ENCODE results near the gene SMU1. TPM values are rescaled to one million over a fixed set of nuclear protein-coding genes. Genes with fewer than 3 reads are reported as not detected.

The SMU1 gene
- total RNA-seq, 4 donors from 2014 or later: 12.5 to 15.3 (median 13.6) TPM

DNA sequence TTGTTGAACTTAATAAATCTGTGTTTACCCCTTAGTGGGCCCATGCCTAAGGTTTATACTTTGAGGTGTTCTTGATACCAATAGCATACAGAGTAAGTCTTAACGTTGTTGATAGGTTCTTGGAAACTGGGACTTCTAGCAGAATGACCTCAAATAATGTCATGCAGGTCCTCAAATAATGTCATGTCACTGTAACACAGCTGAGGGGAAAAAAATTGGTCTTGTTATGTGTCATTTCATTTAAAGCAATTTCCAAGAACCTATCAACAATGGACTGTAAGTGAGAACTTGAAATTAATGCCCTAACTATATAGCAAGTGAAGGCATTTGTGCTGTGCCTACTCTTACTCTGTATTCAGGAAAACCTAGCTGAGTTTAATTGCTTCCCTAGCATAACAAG lies 44.2 kb downstream of the SMU1 start:
- in situ Hi-C loops (cut with MboI; ENCODE audit: low sequenced_read_pairs in 4 of 4): no loop called here
- no peak for DNase-seq
- Histone ChIP-seq H3K36me3 (peaks cover 0 to 83% of the 10 kb centered on the region in 2 donors), H3K9me3 (no peaks in the 10 kb centered on the region), H3K27me3 (no peaks in the 10 kb centered on the region), H3K4me1 (peaks cover 15 to 20% of the 10 kb centered on the region in 2 donors), H3K27ac (no peak overlapping the region), H3K4me3 (no peak overlapping the region)
- intact Hi-C loops (cut with DNase I; ENCODE audit: low total_unique reads): no loop called here
- TF ChIP-seq POLR2A (IDR thresholded peaks at IDR 0.05): no peak
- TF ChIP-seq, protein P1, sequence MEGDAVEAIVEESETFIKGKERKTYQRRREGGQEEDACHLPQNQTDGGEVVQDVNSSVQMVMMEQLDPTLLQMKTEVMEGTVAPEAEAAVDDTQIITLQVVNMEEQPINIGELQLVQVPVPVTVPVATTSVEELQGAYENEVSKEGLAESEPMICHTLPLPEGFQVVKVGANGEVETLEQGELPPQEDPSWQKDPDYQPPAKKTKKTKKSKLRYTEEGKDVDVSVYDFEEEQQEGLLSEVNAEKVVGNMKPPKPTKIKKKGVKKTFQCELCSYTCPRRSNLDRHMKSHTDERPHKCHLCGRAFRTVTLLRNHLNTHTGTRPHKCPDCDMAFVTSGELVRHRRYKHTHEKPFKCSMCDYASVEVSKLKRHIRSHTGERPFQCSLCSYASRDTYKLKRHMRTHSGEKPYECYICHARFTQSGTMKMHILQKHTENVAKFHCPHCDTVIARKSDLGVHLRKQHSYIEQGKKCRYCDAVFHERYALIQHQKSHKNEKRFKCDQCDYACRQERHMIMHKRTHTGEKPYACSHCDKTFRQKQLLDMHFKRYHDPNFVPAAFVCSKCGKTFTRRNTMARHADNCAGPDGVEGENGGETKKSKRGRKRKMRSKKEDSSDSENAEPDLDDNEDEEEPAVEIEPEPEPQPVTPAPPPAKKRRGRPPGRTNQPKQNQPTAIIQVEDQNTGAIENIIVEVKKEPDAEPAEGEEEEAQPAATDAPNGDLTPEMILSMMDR (IDR thresholded peaks at IDR 0.05 in 4 of 5, conservative IDR thresholded peaks at IDR 0.05 in 1 of 5): no peak
- no peak for ATAC-seq

DNA sequence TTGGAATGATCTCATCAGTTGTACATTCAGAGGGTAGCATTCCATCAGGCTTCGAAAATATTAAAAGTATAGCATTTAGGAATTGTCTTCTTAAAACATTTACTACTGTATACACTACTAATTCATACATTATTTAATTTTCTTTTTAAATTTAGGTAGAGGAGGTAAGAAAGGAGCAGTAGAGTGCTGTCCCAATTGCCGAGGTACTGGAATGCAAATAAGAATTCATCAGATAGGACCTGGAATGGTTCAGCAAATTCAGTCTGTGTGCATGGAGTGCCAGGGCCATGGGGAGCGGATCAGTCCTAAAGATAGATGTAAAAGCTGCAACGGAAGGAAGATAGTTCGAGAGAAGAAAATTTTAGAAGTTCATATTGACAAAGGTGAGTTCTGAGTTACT lies 46.2 kb downstream of the SMU1 start:
- in situ Hi-C loops (cut with MboI; ENCODE audit: low sequenced_read_pairs in 4 of 4) (no loop called here), intact Hi-C loops (cut with DNase I; ENCODE audit: low total_unique reads) (no loop called here)
- no peak overlapping the region for H3K27ac ChIP-seq
- no peaks in the 10 kb centered on the region for H3K27me3 ChIP-seq
- no peak overlapping the region for H3K4me3 ChIP-seq
- H3K4me1 ChIP-seq: peaks cover 24 to 34% of the 10 kb centered on the region in 2 donors
- ATAC-seq: no peak
- no peak for DNase-seq
- TF ChIP-seq, protein P1 (IDR thresholded peaks at IDR 0.05 in 4 of 5, conservative IDR thresholded peaks at IDR 0.05 in 1 of 5): no peak
- TF ChIP-seq POLR2A (IDR thresholded peaks at IDR 0.05): no peak
- H3K9me3 ChIP-seq: no peaks in the 10 kb centered on the region
- H3K36me3 ChIP-seq: peaks cover 0 to 69% of the 10 kb centered on the region in 2 donors

DNA sequence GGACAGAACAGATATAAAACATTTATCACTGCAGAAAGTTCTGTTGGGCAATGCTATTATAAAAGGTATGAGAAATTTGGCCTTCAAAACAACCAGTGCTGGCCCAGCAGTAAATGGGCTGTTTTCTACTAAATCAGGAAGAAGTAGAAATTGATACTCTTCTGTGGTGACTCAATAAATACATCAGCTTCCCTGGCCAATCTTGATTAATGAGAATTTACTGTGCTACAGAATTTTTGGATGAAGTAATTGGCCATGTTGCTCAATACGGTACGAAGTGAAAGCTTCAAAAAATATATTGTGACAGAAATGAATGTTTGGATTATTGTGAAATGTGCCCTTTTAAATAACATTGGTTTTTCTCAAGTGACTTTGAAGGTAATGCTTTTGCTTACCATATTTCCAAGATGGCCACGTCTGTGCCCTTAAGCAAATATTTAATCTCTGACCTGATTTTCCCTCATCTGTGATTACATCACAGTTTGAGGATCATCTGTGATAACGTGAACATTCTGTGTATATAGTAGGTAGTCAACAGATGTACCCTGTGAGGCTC lies 47.2 kb downstream of the SMU1 start:
- peak overlapping the region in 3 of 4 donors; percentile 10 to 37 (median 27) for H3K27ac ChIP-seq
- no peak for ATAC-seq
- peaks cover 0 to 59% of the 10 kb centered on the region in 2 donors for H3K36me3 ChIP-seq
- H3K27me3 ChIP-seq: no peaks in the 10 kb centered on the region
- in situ Hi-C loops (cut with MboI; ENCODE audit: low sequenced_read_pairs in 4 of 4): no loop called here
- no peak overlapping the region for H3K4me3 ChIP-seq
- no peaks in the 10 kb centered on the region for H3K9me3 ChIP-seq
- no peak for DNase-seq
- TF ChIP-seq, protein P1 (IDR thresholded peaks at IDR 0.05 in 4 of 5, conservative IDR thresholded peaks at IDR 0.05 in 1 of 5): no peak
- no peak for TF ChIP-seq POLR2A (IDR thresholded peaks at IDR 0.05)
- intact Hi-C loops (cut with DNase I; ENCODE audit: low total_unique reads): no loop called here
- peaks cover 25 to 36% of the 10 kb centered on the region in 2 donors for H3K4me1 ChIP-seq

DNA sequence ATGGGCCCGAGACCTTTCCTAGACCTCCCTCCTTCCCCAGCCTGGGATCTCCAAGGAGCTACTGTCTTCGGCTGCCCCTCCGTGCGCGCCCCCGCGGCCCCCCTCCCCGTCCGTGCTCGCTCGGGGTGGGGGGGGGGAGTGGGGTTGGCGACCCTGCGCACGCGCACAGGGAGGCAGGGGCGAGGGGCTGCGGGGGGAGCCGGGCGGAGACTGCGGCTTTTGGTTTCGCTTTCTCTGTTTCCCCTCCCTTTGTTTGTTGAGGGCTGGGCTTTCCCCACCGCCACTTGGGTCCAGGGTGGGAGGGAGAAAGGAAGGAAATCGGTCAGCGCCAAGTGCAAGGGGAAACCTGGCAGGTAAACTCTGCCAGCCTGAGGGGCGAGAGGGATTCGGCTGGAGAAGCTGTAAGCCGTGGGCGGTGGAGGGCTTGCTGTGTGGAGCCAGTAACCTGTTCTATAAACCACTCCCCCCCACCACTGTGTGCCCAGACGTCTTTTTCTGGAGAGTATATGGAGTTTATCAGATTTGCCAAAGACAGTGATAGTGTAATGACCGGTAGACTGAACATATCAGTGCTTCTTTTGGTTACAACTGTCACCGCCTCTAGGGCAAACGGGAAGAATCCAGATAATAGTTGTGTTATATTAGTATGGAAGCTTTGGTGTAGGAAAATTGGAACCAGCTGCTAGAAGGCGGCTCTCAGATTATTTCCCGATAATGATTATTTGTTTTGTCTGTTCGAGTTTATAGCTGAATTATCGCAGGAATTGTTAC lies 50.7 kb downstream of the SMU1 start:
- peak; percentile 16 to 45 for DNase-seq
- Histone ChIP-seq H3K4me1 (peaks cover 43 to 45% of the 10 kb centered on the region in 2 donors), H3K27ac (peak overlapping the region; percentile 97 to 99 (median 99)), H3K4me3 (peak overlapping the region; percentile 93 to 99 (median 98)), H3K27me3 (no peaks in the 10 kb centered on the region), H3K9me3 (no peaks in the 10 kb centered on the region), H3K36me3 (peaks cover 0 to 25% of the 10 kb centered on the region in 2 donors)
- ATAC-seq: peak; percentile 40 to 46
- intact Hi-C loops (cut with DNase I; ENCODE audit: low total_unique reads) (loop anchor here (2.0 kb wide), 2 partner anchors 19 to 25 kb away; partner anchors contain the start of gene APTX), in situ Hi-C loops (cut with MboI; ENCODE audit: low sequenced_read_pairs in 4 of 4) (no loop called here)
- TF ChIP-seq, protein P1 (IDR thresholded peaks at IDR 0.05 in 4 of 5, conservative IDR thresholded peaks at IDR 0.05 in 1 of 5): no peak
- no peak for TF ChIP-seq POLR2A (IDR thresholded peaks at IDR 0.05)

Data from gastrocnemius medialis (tissue), 4 donors.